ENCODE measurements around the gene ADGRE3. TPM values are rescaled to one million over a fixed set of nuclear protein-coding genes. Genes with fewer than 3 reads are reported as not detected.

The ADGRE3 gene
- total and polyA plus RNA-seq, 7 donors: 0.11 to 0.27 TPM; not detected in 5

DNA sequence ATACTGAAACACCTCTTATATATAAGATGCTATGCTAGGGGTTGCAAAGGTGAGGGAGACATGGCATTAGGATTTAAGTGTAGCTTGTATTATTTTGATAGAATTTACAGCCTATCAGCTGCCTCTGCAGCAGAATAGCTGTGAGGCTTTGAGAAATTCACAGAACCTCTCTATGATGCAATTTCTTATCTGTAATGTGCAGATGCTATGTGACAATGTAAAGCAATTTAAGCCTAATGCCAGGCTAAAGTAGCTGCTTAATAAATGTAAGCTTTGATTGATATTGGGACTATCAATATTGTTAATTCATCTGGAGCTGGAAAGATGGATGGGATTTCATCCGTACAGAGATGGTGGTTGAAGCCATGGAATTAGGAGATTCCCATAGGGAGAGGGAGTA, 1.6 kb downstream of the ADGRE3 start:
- no peak overlapping the region for H3K4me3 ChIP-seq
- no peak for TF ChIP-seq CTCF (IDR thresholded peaks at IDR 0.05)

GRCh38 chr19:14672188-14672872, 2.3 kb downstream of the ADGRE3 start:
- peaks cover 0 to 18% (median 5%) of the 10 kb centered on the region in 3 donors for H3K27me3 ChIP-seq (ENCODE audit: insufficient read depth in 3 of 3, low read length in 2 of 3)
- no peaks in the 10 kb centered on the region for H3K4me1 ChIP-seq
- no peak overlapping the region for H3K4me3 ChIP-seq
- TF ChIP-seq CTCF (IDR thresholded peaks at IDR 0.05): no peak
- 79 to 85% (median 81%) methylated on average over 3 of the region's 3 CpGs for WGBS, 3 donors
- H3K36me3 ChIP-seq (ENCODE audit: insufficient read depth in 1 of 2, low read depth in 1 of 2): no peaks in the 10 kb centered on the region
- intact Hi-C loops (cut with DNase I): no loop called here
- H3K27ac ChIP-seq: no peak overlapping the region
- ATAC-seq: no peak
- no peaks in the 10 kb centered on the region for H3K9me3 ChIP-seq
- no peak for DNase-seq

More for the DNA sequence above, 1.6 kb downstream of the ADGRE3 start:
- no peak overlapping the region for H3K27ac ChIP-seq
- H3K27me3 ChIP-seq (ENCODE audit: insufficient read depth in 3 of 3, low read length in 2 of 3): peaks cover 0 to 18% (median 5%) of the 10 kb centered on the region in 3 donors
- H3K36me3 ChIP-seq (ENCODE audit: insufficient read depth in 1 of 2, low read depth in 1 of 2): no peaks in the 10 kb centered on the region
- 37 to 65% (median 60%) methylated on average over 1 of the region's 1 CpG for WGBS, 3 donors
- H3K4me1 ChIP-seq: no peaks in the 10 kb centered on the region
- ATAC-seq (no peak), DNase-seq (no peak)
- H3K9me3 ChIP-seq: no peaks in the 10 kb centered on the region
- intact Hi-C loops (cut with DNase I): no loop called here

GRCh38 chr19:14670408-14670807, 4.2 kb downstream of the ADGRE3 start:
- no peak overlapping the region for H3K27ac ChIP-seq
- H3K4me1 ChIP-seq: no peaks in the 10 kb centered on the region
- TF ChIP-seq CTCF (IDR thresholded peaks at IDR 0.05): no peak
- no peak for ATAC-seq
- WGBS, 3 donors: 63 to 71% (median 67%) methylated on average over 2 of the region's 2 CpGs
- H3K4me3 ChIP-seq: no peak overlapping the region
- H3K9me3 ChIP-seq: no peaks in the 10 kb centered on the region
- intact Hi-C loops (cut with DNase I): no loop called here
- H3K36me3 ChIP-seq (ENCODE audit: insufficient read depth in 1 of 2, low read depth in 1 of 2): no peaks in the 10 kb centered on the region
- peaks cover 0 to 17% (median 5%) of the 10 kb centered on the region in 3 donors for H3K27me3 ChIP-seq (ENCODE audit: insufficient read depth in 3 of 3, low read length in 2 of 3)
- no peak for DNase-seq

GRCh38 chr19:14669940-14670339, 4.7 kb downstream of the ADGRE3 start:
- DNase-seq (no peak), ATAC-seq (no peak)
- Histone ChIP-seq H3K27me3 (ENCODE audit: insufficient read depth in 3 of 3, low read length in 2 of 3) (peaks cover 0 to 17% (median 5%) of the 10 kb centered on the region in 3 donors), H3K27ac (no peak overlapping the region), H3K4me3 (no peak overlapping the region), H3K9me3 (no peaks in the 10 kb centered on the region), H3K36me3 (ENCODE audit: insufficient read depth in 1 of 2, low read depth in 1 of 2) (no peaks in the 10 kb centered on the region), H3K4me1 (no peaks in the 10 kb centered on the region)
- intact Hi-C loops (cut with DNase I): no loop called here
- WGBS, 3 donors: 72 to 84% (median 77%) methylated on average over 3 of the region's 3 CpGs
- no peak for TF ChIP-seq CTCF (IDR thresholded peaks at IDR 0.05)
